Cardiac fibroblast (primary cell): ENCODE data around the gene SLC35E4.

ENCODE experiments used
- DNase-seq, 2 donors: peaks; one replicate each; pipeline versions ENCODE4 v3.0.0 to v3.0.0-alpha.2; 2010; ENCODE audit warnings: low read depth in 2 of 2
- H3K4me3 ChIP-seq, 2 donors: replicated peaks in 1 of 2; 1 replicate in 1 of 2; 2 replicates in 1 of 2; pipeline ENCODE4 v1.5.1; 2011; ENCODE audit warnings: low read depth in 2 of 2, low read length in 2 of 2, mild to moderate bottlenecking in 2 of 2, moderate library complexity in 1 of 2
- TF ChIP-seq, protein P1 (sequence below): IDR thresholded peaks from one replicate; pipeline ENCODE4 v1.5.1; 2011; ENCODE audit warnings: low read depth, mild to moderate bottlenecking, low read length, inconsistent platforms

The SLC35E4 gene

DNA sequence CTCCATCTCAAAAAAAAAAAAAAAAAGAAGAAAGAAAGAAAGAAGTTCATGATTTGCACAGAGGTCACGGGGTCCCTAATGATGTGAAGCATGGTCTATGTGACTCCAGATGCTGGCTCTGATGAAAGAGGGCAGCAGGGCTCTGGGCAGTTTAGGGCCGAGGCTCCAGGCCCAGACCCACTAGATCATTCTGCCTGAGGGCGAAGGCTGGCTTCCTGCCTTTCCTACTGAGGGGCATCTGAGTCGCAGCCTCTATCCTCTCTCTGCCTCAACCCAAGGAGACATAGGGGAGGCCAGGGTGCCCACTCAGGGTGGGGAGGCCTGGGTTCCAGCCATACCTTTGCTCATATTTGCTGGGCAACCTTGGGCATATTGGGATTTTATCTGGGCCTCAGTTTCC is 4.8 kb downstream of the SLC35E4 start:
- TF ChIP-seq, protein P1, sequence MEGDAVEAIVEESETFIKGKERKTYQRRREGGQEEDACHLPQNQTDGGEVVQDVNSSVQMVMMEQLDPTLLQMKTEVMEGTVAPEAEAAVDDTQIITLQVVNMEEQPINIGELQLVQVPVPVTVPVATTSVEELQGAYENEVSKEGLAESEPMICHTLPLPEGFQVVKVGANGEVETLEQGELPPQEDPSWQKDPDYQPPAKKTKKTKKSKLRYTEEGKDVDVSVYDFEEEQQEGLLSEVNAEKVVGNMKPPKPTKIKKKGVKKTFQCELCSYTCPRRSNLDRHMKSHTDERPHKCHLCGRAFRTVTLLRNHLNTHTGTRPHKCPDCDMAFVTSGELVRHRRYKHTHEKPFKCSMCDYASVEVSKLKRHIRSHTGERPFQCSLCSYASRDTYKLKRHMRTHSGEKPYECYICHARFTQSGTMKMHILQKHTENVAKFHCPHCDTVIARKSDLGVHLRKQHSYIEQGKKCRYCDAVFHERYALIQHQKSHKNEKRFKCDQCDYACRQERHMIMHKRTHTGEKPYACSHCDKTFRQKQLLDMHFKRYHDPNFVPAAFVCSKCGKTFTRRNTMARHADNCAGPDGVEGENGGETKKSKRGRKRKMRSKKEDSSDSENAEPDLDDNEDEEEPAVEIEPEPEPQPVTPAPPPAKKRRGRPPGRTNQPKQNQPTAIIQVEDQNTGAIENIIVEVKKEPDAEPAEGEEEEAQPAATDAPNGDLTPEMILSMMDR: no peak
- DNase-seq: no peak
- no peak overlapping the region for H3K4me3 ChIP-seq

DNA sequence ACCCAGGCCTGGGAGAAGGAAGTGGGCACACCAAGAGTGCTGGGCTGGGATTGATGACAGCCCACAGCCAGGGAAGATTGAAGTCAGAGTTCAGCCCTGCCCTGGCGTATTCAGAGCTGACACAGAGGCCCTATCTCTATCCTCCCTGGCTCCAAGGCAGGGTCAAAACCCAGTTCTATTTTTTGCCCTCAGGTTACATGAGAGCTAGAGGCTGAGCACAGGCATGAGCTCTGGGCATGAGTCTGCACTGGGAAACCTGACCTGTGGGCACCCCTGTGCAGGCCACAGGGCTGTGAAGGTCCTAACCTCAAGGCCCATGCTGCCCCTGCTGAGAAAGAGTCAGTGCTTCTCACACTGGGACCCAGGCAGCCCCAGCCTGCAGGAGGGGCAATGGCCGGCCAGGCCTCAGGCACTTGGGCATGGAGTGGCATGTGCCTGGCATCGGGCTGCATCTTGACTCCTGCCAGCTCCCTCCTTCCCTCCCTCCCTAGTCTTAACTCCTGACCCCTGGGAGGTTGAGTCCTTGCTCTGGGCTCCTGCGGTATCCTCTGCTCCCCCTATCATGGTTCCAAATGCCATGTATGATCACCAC is 5.4 kb downstream of the SLC35E4 start:
- H3K4me3 ChIP-seq: no peak overlapping the region
- TF ChIP-seq, protein P1: no peak
- DNase-seq: no peak

DNA sequence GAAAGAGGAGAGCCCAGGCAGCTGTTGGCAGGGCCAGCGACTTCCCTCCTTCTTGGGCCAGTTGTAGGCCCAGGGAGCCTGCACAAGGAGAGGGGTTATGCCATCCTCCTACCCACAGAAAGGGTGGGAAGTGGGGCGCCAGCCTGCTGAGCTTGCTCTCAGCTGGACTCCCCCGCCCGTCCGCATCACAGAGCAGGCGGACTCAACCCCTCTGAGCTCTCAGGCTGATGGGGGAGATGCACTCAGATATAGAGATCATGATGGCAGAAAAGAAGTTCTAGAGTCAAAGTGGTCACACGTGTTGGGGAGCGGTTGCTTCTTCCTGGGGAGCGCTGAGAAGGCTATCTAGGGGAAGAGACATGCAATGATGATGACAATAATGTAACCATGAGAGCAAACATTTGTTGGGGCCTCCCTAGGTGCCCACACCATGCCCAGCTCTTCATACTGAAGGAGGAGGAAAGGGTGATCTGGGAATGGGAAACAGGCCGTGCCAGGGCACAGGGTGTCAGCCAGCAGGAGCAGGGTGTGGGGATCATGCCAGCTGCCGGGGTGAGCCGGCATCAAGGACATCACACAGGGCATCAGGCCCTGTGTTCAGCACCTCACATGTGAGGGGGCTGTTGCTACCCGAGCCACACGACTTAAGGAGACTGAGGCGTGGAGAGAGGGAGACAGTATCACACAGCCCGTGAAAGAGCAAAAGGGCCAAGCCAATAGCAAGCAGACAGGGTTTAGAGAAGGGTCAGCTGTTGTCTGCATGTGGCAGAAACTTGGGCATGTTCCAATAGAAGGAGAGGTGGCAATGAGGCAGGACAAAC is 7.7 kb downstream of the SLC35E4 start:
- H3K4me3 ChIP-seq: no peak overlapping the region
- TF ChIP-seq, protein P1: no peak
- DNase-seq: no peak

DNA sequence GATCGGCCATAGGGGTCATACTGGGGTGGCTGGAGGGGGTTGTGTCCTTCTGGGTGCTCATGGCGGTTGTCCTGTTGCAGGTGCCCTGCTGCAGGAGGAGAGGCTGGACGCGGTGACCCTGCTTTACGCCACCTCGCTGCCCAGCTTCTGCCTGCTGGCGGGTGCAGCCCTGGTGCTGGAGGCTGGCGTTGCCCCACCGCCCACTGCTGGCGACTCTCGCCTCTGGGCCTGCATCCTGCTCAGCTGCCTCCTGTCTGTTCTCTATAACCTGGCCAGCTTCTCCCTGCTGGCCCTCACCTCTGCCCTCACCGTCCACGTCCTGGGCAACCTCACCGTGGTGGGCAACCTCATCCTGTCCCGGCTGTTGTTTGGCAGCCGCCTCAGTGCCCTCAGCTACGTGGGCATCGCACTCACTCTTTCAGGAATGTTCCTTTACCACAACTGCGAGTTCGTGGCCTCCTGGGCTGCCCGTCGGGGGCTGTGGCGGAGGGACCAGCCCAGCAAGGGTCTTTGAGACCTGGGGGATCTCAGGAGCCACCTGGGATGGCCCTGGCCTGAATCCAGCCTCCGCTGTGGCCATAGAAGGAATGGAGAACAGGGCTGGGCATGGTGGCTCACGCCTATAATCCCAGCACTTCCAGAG is 11.1 kb downstream of the SLC35E4 start:
- TF ChIP-seq, protein P1: no peak
- DNase-seq: no peak
- no peak overlapping the region for H3K4me3 ChIP-seq

DNA sequence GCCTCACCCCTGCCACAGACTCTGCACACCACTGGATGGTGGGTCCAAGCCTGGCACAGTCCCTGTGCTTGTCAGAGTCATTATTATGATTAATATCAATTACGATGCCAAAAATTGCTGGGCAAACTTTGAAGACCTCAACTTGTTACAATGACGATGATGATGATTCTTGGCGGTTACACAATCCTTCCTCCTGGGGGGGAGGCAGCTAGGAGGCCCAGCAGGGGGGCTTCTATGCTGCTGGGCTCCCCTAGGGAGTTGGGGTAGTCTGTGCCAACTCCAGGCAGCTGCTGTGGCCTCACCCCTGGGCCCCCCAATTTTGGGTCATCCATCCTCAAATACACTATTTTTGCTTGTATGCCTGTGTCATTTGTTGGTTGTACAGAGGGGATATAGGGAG is 12.0 kb downstream of the SLC35E4 start:
- TF ChIP-seq, protein P1: no peak
- DNase-seq: no peak
- no peak overlapping the region for H3K4me3 ChIP-seq

DNA sequence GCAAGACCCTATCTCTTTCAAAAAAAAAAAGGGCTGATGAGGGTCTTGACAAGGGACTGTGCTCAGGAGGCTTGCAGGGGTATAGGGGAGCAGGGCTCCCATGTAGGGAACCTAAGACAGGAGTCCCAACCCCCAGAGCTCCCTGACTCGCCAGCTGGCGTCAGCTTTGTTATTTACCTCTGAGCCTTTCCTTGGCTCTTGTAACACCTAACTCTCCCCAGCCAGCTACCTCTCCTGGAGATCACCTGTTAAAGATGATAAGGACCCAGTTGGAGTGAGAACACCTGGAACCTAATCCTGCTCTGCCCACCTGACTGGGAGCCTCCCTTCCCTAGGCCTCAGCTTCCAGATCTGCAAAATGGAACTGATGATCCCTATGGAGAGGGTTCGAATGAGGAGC is 13.2 kb downstream of the SLC35E4 start:
- TF ChIP-seq, protein P1: no peak
- H3K4me3 ChIP-seq: no peak overlapping the region
- DNase-seq: no peak
